GM12874 (cell line): Measurements from ENCODE around the gene ADGRG6.

Experiments
- TF ChIP-seq, protein P1 (sequence below): IDR thresholded peaks from 2 replicates; pipeline ENCODE4 v1.5.1; 2011; ENCODE audit warnings: low read depth, mild to moderate bottlenecking, control low read depth, low read length, moderate library complexity; ENCODE audit not compliant: insufficient read depth

Gene ADGRG6

DNA sequence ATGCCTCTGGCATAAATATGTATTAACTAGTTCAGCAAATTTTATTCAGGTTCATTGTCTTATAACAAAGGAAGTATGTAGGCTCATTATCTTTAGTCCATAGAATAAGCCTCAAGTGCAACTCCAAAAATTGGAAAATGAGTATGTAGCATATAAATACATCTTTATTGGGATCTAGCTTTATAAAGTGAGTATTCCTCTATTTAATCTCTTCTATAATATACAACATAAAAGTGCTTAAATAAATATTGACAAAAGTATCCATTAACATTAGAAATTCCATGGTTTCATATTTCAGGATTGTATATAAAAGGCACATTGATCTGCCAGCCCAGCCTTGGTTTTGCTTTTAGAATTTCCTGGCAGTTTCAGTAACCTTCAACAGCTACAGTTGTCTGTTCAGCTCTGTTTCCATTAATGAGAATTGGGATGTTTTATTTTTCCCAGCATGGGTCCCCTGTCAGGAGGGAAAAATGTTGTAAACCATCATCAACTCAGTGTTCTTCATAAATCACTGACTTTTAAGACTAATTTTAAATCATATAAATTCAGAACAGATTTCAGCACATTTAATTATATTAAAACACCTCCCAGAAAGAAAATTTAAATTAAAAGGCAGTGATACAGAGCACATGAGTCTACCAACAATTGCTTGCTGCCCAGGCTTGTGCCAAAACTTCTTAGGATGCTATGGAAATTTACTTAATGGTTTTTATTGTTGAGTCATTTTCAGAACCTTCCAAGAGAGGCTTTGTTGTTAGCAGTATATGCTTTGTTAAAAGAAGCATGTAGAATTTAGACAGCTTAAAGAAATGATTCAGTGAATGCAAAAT, 119.7 kb downstream of the ADGRG6 start:
- TF ChIP-seq, protein P1, sequence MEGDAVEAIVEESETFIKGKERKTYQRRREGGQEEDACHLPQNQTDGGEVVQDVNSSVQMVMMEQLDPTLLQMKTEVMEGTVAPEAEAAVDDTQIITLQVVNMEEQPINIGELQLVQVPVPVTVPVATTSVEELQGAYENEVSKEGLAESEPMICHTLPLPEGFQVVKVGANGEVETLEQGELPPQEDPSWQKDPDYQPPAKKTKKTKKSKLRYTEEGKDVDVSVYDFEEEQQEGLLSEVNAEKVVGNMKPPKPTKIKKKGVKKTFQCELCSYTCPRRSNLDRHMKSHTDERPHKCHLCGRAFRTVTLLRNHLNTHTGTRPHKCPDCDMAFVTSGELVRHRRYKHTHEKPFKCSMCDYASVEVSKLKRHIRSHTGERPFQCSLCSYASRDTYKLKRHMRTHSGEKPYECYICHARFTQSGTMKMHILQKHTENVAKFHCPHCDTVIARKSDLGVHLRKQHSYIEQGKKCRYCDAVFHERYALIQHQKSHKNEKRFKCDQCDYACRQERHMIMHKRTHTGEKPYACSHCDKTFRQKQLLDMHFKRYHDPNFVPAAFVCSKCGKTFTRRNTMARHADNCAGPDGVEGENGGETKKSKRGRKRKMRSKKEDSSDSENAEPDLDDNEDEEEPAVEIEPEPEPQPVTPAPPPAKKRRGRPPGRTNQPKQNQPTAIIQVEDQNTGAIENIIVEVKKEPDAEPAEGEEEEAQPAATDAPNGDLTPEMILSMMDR: no peak

DNA sequence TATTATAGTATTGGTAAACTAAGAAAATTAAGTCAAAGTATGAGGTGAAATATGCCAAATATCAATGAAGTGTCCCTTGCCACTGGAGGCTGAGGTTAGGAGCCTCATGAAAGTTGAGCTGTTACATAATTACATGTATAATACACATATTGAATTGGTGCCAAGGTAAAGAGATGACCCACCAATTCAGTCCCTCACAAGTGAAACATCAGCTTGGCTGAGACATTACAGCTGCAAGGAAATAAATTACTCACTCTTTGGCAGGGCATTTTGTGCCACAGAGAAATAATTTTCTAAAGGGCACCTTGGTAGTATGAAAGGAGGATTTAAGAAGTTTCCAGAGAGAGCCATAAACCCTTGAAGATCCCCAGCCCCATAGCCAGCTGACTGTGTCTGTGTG, 127.4 kb downstream of the ADGRG6 start:
- TF ChIP-seq, protein P1: no peak

DNA sequence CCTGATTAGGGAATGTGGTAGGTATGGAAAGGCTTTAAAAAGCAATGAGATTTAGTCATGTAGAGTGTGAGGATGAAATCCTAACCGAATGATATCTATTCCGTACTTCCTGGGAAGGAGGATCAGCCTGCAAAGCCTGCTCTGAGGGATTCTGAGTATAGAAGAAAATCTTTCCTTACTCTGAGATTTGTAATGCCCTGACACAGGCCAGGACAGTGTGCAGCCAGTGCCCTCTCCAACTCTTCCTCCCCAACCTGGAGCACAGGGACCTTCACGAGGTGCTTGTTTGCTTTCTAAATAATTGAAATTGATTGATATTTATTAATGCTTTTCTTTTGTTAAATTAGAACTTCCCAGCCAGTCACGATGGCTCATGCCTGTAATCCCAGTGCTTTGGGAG, 131.6 kb downstream of the ADGRG6 start:
- TF ChIP-seq, protein P1: no peak

DNA sequence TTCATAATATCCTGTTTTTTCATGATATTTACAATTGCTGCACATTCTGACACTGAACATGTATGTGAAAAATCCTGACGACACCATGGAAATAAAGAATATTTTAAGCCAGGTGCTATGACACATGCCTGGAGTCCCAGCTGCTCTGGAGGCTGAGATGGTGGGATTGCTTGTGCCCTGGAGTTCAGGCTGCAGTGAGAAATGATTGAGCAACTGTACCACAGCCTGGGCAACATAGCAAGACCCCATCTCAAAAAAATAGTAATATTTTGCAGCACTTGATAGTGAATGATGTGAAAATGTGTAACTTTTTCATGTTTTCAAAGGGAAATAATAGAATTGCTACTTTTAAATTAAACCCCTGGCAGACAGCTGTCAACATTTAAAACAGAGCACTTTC, 137.1 kb downstream of the ADGRG6 start:
- TF ChIP-seq, protein P1: no peak

DNA sequence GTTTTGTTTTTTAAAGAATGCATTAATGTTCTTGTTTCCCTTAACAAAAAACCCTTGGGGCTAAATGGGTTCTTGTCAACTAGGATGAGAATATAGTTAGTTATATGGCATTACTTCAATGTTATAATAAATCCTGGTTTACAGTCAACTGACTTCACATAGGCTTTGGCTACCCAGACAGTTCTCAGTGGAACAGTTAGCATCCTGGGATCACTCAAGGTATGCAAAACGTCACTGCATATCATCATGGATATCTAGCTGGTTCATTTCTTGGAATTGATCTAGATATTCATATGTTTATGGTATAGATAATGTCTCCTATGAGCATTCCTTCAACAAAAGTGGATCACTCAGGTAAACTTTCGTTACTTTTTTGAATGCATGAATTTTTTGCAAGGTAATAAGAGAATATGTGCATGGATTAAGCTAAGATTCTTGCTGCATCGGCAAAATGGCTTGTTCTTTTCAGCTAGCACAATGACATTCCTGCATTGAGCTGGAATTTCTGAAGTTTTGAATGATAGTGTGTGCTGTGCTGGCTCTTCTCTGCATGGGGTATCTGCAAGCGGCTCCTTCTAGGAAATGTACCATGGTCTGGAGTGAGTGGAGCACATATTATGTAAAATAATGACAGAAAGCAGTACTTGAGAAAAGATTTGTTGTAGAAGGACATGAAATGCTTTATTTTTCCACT, 138.9 kb downstream of the ADGRG6 start:
- TF ChIP-seq, protein P1: no peak

DNA sequence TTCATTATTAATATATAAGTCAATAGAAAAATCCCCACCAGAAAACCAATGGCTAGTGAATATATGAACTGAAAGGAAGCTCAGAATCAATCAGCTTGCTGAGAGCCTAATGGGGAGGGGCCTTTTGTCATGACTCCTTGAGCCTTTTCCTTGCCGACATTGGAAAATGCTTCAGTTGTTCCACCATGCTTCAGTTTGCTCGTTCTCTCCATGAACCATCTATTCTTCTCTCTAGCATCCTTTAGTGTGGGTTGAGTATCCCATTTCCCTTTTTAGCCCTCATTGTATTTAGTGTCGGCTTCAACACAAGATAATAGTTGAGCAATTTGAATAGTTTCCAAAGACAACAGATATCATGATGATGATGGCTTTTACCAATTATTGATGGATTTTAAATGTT, 139.9 kb downstream of the ADGRG6 start:
- TF ChIP-seq, protein P1: no peak

DNA sequence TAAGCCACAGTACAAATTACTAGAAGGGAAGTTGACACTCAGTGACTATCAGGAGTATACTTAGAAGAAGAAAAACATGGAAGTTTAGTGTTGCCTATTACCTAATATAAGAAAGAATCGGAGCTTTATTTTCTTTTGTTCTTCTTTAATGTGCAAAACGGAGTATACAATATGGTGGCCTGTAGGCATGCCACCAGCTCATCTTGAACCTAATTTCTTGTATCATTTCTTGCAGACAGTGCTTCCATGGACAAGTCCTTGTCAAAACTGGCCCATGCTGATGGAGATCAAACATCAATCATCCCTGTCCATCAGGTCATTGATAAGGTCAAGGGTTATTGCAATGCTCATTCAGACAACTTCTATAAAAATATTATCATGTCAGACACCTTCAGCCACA, 141.3 kb downstream of the ADGRG6 start:
- TF ChIP-seq, protein P1: no peak
